K562 (cell line): Measurements from ENCODE around the gene TBATA. TPM values are rescaled to one million over a fixed set of nuclear protein-coding genes. Genes with fewer than 3 reads are reported as not detected.

ENCODE experiments used
- ASH1L ChIP-seq: fragments of 450-650 bp; IDR thresholded peaks from 2 replicates; pipeline ENCODE4 v1.6.1; 2018; ENCODE audit warnings: borderline replicate concordance, mild to moderate bottlenecking, low read depth; ENCODE audit not compliant: partially characterized antibody
- BHLHE40 ChIP-seq: IDR thresholded peaks from 2 replicates; pipeline ENCODE4 v1.6.1; 2011; ENCODE audit warnings: low read length, improper control_type of control experiment
- DDX20 ChIP-seq: fragments of 450-650 bp; IDR thresholded peaks from 2 replicates; pipeline ENCODE4 v1.6.1; 2016; ENCODE audit warnings: missing genetic modification characterization, low read depth, mild to moderate bottlenecking, missing compliant biosample characterization, moderate library complexity
- DEAF1 ChIP-seq: fragments of 450-650 bp; formaldehyde crosslinking; IDR thresholded peaks from 2 replicates; pipeline ENCODE4 v1.4.0; 2020; ENCODE audit warnings: mild to moderate bottlenecking, moderate library complexity
- EP300 ChIP-seq: IDR thresholded peaks from 2 replicates; pipeline ENCODE4 v1.6.1; 2012; ENCODE audit warnings: low read length, improper control_type of control experiment
- ERF ChIP-seq: fragments of 450-650 bp; formaldehyde crosslinking; IDR thresholded peaks from 2 replicates; pipeline ENCODE4 v1.4.0; 2020; ENCODE audit warnings: mild to moderate bottlenecking, mixed read lengths
- KDM1A ChIP-seq, 2 experiments: fragments of 450-650 bp; IDR thresholded peaks; 2 replicates each; pipeline ENCODE4 v1.6.1; 2016; ENCODE audit warnings: mild to moderate bottlenecking in 2 of 2
- MTA3 ChIP-seq: fragments of 450-650 bp; formaldehyde crosslinking; IDR thresholded peaks from 2 replicates; pipeline ENCODE4 v1.6.1; 2017; ENCODE audit warnings: mild to moderate bottlenecking, borderline replicate concordance
- RUNX1 ChIP-seq: sonication (generic); IDR thresholded peaks from 2 replicates; pipeline ENCODE4 v1.6.1; 2016; ENCODE audit warnings: antibody characterized with exemption, low read depth
- SMARCA4 ChIP-seq: fragments of 450-650 bp; IDR thresholded peaks from 2 replicates; pipeline ENCODE4 v1.6.1; 2016
- TBL1XR1 ChIP-seq, 2 experiments: IDR thresholded peaks; 2 replicates each; pipeline ENCODE4 v1.6.1; 2012; ENCODE audit warnings: improper control_type of control experiment in 2 of 2, low read length in 2 of 2, mild to moderate bottlenecking in 1 of 2
- ZFX ChIP-seq: sonication (generic); formaldehyde crosslinking; IDR thresholded peaks from 2 replicates; pipeline ENCODE4 v1.8.0; 2022; ENCODE audit warnings: mild to moderate bottlenecking, missing genetic modification reagents, moderate library complexity
- ZNF3 ChIP-seq: fragments of 250-450 bp; sonication (Bioruptor Pico); IDR thresholded peaks from 2 replicates; pipeline ENCODE4 v1.5.0; 2021; ENCODE audit warnings: mild to moderate bottlenecking, moderate library complexity
- ZNF311 ChIP-seq: fragments of 250-450 bp; sonication (Bioruptor Pico); IDR thresholded peaks from 2 replicates; pipeline ENCODE4 v1.4.0; 2020; ENCODE audit warnings: mild to moderate bottlenecking, moderate library complexity
- ZNF75A ChIP-seq: fragments of 450-650 bp; formaldehyde crosslinking; IDR thresholded peaks from 2 replicates; pipeline ENCODE4 v1.4.0; 2020; ENCODE audit warnings: mild to moderate bottlenecking
- ZNF780A ChIP-seq: fragments of 250-450 bp; sonication (Bioruptor Pico); IDR thresholded peaks from 2 replicates; pipeline ENCODE4 v1.5.0; 2021; ENCODE audit warnings: mild to moderate bottlenecking
- ZZZ3 ChIP-seq: fragments of 450-650 bp; IDR thresholded peaks from 2 replicates; pipeline ENCODE4 v1.6.1; 2016; ENCODE audit warnings: antibody characterized with exemption, mild to moderate bottlenecking, moderate library complexity
- polyA plus RNA-seq, 8 experiments: library from polyadenylated mRNA; depleted of rRNA in 4 of 8; stranded (reverse) in 5 of 8; unstranded in 3 of 8; fragments of >200 nt; fragmentation: Nextera tagmentation in 2 of 8; fragmentation: Illumina TruSeq in 1 of 8; extraction: Ambion mirVana in 2 of 8; extraction: Trizol in 1 of 8; gene quantifications; 2 replicates each; pipeline versions ENCODE4 v1.2.1 to v1.2.3, GENCODE V29; 2011 to 2014; ENCODE audit warnings: inconsistent platforms in 1 of 8, missing spikeins in 1 of 8
- total RNA-seq, 7 experiments: library from RNA; depleted of rRNA in 6 of 7; stranded (reverse); fragments of >200 nt in 6 of 7; fragmentation: Illumina TruSeq in 2 of 7; extraction: Trizol in 2 of 7; gene quantifications; 2 replicates each; pipeline versions ENCODE4 v1.2.1 to v1.2.3, GENCODE V29; 2011 to 2021; ENCODE audit warnings: low replicate concordance in 1 of 7
- TF ChIP-seq, protein P1 (sequence below), 3 experiments: fragments of 200-800 bp in 1 of 3; sonication (Bioruptor generic) in 1 of 3; sonication (generic) in 1 of 3; formaldehyde crosslinking in 1 of 3; IDR thresholded peaks; 2 replicates each; pipeline versions ENCODE4 v1.6.1 to v1.8.0; 2016 to 2022; ENCODE audit warnings: mild to moderate bottlenecking in 2 of 3, missing compliant biosample characterization in 2 of 3, missing genetic modification characterization in 2 of 3, missing genetic modification reagents in 1 of 3
- TF ChIP-seq, protein P2 (sequence below), 3 experiments: IDR thresholded peaks in 2 of 3; conservative IDR thresholded peaks in 1 of 3; 2 replicates each; pipeline ENCODE4 v1.5.1; 2011 to 2012; ENCODE audit warnings: low read length in 3 of 3, mild to moderate bottlenecking in 3 of 3, control low read depth in 2 of 3, improper control_type of control experiment in 1 of 3, inconsistent platforms in 1 of 3, low read depth in 1 of 3, mixed read lengths in 1 of 3, moderate library complexity in 1 of 3; ENCODE audit not compliant: insufficient read depth in 2 of 3
- TF ChIP-seq, protein P3 (sequence below): IDR thresholded peaks from 2 replicates; pipeline ENCODE4 v1.6.1; 2011; ENCODE audit not compliant: insufficient read length; ENCODE audit errors: extremely low read depth
- TF ChIP-seq, protein P4 (sequence below): fragments of 250-450 bp; sonication (Bioruptor Pico); IDR thresholded peaks from 2 replicates; pipeline ENCODE4 v1.4.0; 2020; ENCODE audit warnings: mild to moderate bottlenecking

Gene TBATA
- total and polyA plus RNA-seq, 9 of the 15 experiments (the other 6 are each of a cell fraction or from before 2014, with no cell fraction given): not detected

- TF ChIP-seq, protein P1, sequence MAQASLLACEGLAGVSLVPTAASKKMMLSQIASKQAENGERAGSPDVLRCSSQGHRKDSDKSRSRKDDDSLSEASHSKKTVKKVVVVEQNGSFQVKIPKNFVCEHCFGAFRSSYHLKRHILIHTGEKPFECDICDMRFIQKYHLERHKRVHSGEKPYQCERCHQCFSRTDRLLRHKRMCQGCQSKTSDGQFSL (CRISPR knock-in tag; IDR thresholded peaks at IDR 0.05): no peak
- TF ChIP-seq, protein P1 (tag; IDR thresholded peaks at IDR 0.05): 0 out of 4 replicates have a peak, but pooled peaks of 1 of the 2 experiments have one; percentile 14
- peak in 1 of 2 experiments; percentile 32; a peak in 1 of 4 replicates for TF ChIP-seq KDM1A (IDR thresholded peaks at IDR 0.05)
- TF ChIP-seq, protein P2, sequence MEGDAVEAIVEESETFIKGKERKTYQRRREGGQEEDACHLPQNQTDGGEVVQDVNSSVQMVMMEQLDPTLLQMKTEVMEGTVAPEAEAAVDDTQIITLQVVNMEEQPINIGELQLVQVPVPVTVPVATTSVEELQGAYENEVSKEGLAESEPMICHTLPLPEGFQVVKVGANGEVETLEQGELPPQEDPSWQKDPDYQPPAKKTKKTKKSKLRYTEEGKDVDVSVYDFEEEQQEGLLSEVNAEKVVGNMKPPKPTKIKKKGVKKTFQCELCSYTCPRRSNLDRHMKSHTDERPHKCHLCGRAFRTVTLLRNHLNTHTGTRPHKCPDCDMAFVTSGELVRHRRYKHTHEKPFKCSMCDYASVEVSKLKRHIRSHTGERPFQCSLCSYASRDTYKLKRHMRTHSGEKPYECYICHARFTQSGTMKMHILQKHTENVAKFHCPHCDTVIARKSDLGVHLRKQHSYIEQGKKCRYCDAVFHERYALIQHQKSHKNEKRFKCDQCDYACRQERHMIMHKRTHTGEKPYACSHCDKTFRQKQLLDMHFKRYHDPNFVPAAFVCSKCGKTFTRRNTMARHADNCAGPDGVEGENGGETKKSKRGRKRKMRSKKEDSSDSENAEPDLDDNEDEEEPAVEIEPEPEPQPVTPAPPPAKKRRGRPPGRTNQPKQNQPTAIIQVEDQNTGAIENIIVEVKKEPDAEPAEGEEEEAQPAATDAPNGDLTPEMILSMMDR (IDR thresholded peaks at IDR 0.05 in 2 of 3, conservative IDR thresholded peaks at IDR 0.05 in 1 of 3; ENCODE audit: insufficient read depth in 2 of 3, low read depth in 1 of 3, low read length in 3 of 3): peak; percentile 80 to 91 (median 83)
- peak; percentile 32; the same call in 1 of the 2 replicates for TF ChIP-seq SMARCA4
- TF ChIP-seq, protein P3, sequence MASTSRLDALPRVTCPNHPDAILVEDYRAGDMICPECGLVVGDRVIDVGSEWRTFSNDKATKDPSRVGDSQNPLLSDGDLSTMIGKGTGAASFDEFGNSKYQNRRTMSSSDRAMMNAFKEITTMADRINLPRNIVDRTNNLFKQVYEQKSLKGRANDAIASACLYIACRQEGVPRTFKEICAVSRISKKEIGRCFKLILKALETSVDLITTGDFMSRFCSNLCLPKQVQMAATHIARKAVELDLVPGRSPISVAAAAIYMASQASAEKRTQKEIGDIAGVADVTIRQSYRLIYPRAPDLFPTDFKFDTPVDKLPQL: no peak
- no peak; the same call in 1 of the 2 replicates for TF ChIP-seq ERF (CRISPR knock-in tag)
- TF ChIP-seq, protein P4, sequence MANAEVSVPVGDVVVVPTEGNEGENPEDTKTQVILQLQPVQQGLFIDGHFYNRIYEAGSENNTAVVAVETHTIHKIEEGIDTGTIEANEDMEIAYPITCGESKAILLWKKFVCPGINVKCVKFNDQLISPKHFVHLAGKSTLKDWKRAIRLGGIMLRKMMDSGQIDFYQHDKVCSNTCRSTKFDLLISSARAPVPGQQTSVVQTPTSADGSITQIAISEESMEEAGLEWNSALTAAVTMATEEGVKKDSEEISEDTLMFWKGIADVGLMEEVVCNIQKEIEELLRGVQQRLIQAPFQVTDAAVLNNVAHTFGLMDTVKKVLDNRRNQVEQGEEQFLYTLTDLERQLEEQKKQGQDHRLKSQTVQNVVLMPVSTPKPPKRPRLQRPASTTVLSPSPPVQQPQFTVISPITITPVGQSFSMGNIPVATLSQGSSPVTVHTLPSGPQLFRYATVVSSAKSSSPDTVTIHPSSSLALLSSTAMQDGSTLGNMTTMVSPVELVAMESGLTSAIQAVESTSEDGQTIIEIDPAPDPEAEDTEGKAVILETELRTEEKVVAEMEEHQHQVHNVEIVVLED (CRISPR knock-in tag): no peak
- 0 out of 2 replicates have a peak, but pooled peaks have one; percentile 20 for TF ChIP-seq ZNF311 (CRISPR knock-in tag)
- TF ChIP-seq TBL1XR1 (IDR thresholded peaks at IDR 0.05; ENCODE audit: low read length in 2 of 2): 0 out of 4 replicates have a peak, but pooled peaks of 1 of the 2 experiments have one; percentile 2
- TF ChIP-seq DEAF1: peak; percentile 17; the same call in 1 of the 2 replicates
- TF ChIP-seq ZFX (CRISPR knock-in tag): no peak
- TF ChIP-seq MTA3: no peak
- no peak for TF ChIP-seq ZNF3 (CRISPR knock-in tag)
- TF ChIP-seq ZZZ3: 0 out of 2 replicates have a peak, but pooled peaks have one; percentile 30
- TF ChIP-seq RUNX1: no peak
- no peak for TF ChIP-seq BHLHE40
- peak; percentile 39; the same call in 1 of the 2 replicates for TF ChIP-seq DDX20
- TF ChIP-seq ZNF780A (CRISPR knock-in tag): no peak
- peak; percentile 30; the same call in 1 of the 2 replicates for TF ChIP-seq EP300
- TF ChIP-seq ASH1L: no peak
- TF ChIP-seq ZNF75A: 0 out of 2 replicates have a peak, but pooled peaks have one; percentile 10
These were observed 26.2 kb downstream of the TBATA start (continued) for GRCh38 chr10:70758757-70759514.
